Heart left ventricle (tissue), 13 donors: ENCODE data around the gene ACP6.

Experiments
- POLR2A ChIP-seq, 2 donors: fragments of 450-650 bp; IDR thresholded peaks; one replicate each; pipeline ENCODE4 v1.6.1; 2017; ENCODE audit warnings: antibody characterized with exemption in 2 of 2, mild to moderate bottlenecking in 2 of 2, moderate library complexity in 2 of 2
- TF ChIP-seq, protein P1 (sequence below), 12 donors: fragments of 200-600 bp; sonication (generic) in 4 of 12; IDR thresholded peaks; one replicate each; pipeline versions ENCODE4 v1.5.0 to v1.8.0; 2018 to 2022; ENCODE audit warnings: antibody characterized with exemption in 12 of 12, mild to moderate bottlenecking in 5 of 12
- donor health status: ischemic (EF 13 %, LVEDD 7.1; RV severe dilation, severe dysfunction).
- donor health status: DM: no; HTN: yes; CAD: no.
- donor health status: DM: no; HTN: no; CAD: no.
- donor health status: ischemic (EF 25% LVEDD 6.9; RV normal size, moderate dysfunction).
- donor health status: ischemic (EF 25% LVEDD 5.7; RV mildly dilated, moderate dysfunction).
- donor health status: ischemic (EF 35%, LVEDD 5.7; RV mildly dilated, moderate dysfunction).
- donor health status: nonischemic (EF 11% LVEDD 7.7; RV severe dilation, severe dysfunction).
- donor health status: DM: yes; HTN: yes; CAD: no.
- donor health status: PGD.
- donor health status: ischemic (EF 29% LVEDD 5.4; RV normal size, mild dysfunction).
- donor health status: nonischemic (EF 23%, LVEDD 6.1; RV moderate dilation, normal function).

- no peak for TF ChIP-seq POLR2A (IDR thresholded peaks at IDR 0.05)
- TF ChIP-seq, protein P1, sequence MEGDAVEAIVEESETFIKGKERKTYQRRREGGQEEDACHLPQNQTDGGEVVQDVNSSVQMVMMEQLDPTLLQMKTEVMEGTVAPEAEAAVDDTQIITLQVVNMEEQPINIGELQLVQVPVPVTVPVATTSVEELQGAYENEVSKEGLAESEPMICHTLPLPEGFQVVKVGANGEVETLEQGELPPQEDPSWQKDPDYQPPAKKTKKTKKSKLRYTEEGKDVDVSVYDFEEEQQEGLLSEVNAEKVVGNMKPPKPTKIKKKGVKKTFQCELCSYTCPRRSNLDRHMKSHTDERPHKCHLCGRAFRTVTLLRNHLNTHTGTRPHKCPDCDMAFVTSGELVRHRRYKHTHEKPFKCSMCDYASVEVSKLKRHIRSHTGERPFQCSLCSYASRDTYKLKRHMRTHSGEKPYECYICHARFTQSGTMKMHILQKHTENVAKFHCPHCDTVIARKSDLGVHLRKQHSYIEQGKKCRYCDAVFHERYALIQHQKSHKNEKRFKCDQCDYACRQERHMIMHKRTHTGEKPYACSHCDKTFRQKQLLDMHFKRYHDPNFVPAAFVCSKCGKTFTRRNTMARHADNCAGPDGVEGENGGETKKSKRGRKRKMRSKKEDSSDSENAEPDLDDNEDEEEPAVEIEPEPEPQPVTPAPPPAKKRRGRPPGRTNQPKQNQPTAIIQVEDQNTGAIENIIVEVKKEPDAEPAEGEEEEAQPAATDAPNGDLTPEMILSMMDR (IDR thresholded peaks at IDR 0.05), result no peak
These were observed 3.5 kb upstream of the ACP6 start for GRCh38 chr1:147673816-147674215.
